ENCODE measurements around the gene CDC42EP3.

CDC42EP3 gene

GRCh38 chr2:37683921-37684780 lies 12.7 kb upstream of the CDC42EP3 start:
- DNase-seq (ENCODE audit: low read depth in 2 of 2): no peak

- no peak for DNase-seq (ENCODE audit: low read depth in 2 of 2)
These were observed 11.8 kb upstream of the CDC42EP3 start for GRCh38 chr2:37683241-37683640.

- no peak for DNase-seq (ENCODE audit: low read depth in 2 of 2)
These were observed 11.0 kb upstream of the CDC42EP3 start for GRCh38 chr2:37682473-37682872.

GRCh38 chr2:37681587-37681986 lies 10.1 kb upstream of the CDC42EP3 start:
- DNase-seq (ENCODE audit: low read depth in 2 of 2): no peak

GRCh38 chr2:37679072-37679695 lies 7.7 kb upstream of the CDC42EP3 start:
- no peak for DNase-seq (ENCODE audit: low read depth in 2 of 2)

- DNase-seq (ENCODE audit: low read depth in 2 of 2): no peak
These were observed 4.8 kb upstream of the CDC42EP3 start for GRCh38 chr2:37676274-37676673.

- no peak for DNase-seq (ENCODE audit: low read depth in 2 of 2)
These were observed 3.5 kb upstream of the CDC42EP3 start for GRCh38 chr2:37674946-37675345.

GRCh38 chr2:37672870-37673184 lies 1.4 kb upstream of the CDC42EP3 start:
- DNase-seq (ENCODE audit: low read depth in 2 of 2): no peak

GRCh38 chr2:37672104-37672869 lies 845 bp upstream of the CDC42EP3 start:
- peak in 1 of 2 donors; percentile 53 for DNase-seq (ENCODE audit: low read depth in 2 of 2)

GRCh38 chr2:37671816-37672103 lies 318 bp upstream of the CDC42EP3 start:
- DNase-seq (ENCODE audit: low read depth in 2 of 2): no peak

- no peak for DNase-seq (ENCODE audit: low read depth in 2 of 2)
These were observed 949 bp downstream of the CDC42EP3 start for GRCh38 chr2:37670378-37671008.

GRCh38 chr2:37669446-37669845 lies 2.0 kb downstream of the CDC42EP3 start:
- no peak for DNase-seq (ENCODE audit: low read depth in 2 of 2)

- no peak for DNase-seq (ENCODE audit: low read depth in 2 of 2)
These were observed 3.7 kb downstream of the CDC42EP3 start for GRCh38 chr2:37667704-37668103.

- DNase-seq (ENCODE audit: low read depth in 2 of 2): no peak
These were observed 4.7 kb downstream of the CDC42EP3 start for GRCh38 chr2:37666772-37667171.

GRCh38 chr2:37665604-37666362 lies 5.7 kb downstream of the CDC42EP3 start:
- no peak for DNase-seq (ENCODE audit: low read depth in 2 of 2)

GRCh38 chr2:37665043-37665442 lies 6.4 kb downstream of the CDC42EP3 start:
- DNase-seq (ENCODE audit: low read depth in 2 of 2): no peak

GRCh38 chr2:37664231-37664643 lies 7.2 kb downstream of the CDC42EP3 start:
- DNase-seq (ENCODE audit: low read depth in 2 of 2): no peak

GRCh38 chr2:37663390-37663789 lies 8.1 kb downstream of the CDC42EP3 start:
- no peak for DNase-seq (ENCODE audit: low read depth in 2 of 2)

- no peak for DNase-seq (ENCODE audit: low read depth in 2 of 2)
These were observed 11.7 kb downstream of the CDC42EP3 start for GRCh38 chr2:37659723-37660122.

- no peak for DNase-seq (ENCODE audit: low read depth in 2 of 2)
These were observed 12.8 kb downstream of the CDC42EP3 start for GRCh38 chr2:37658682-37659081.

- no peak for DNase-seq (ENCODE audit: low read depth in 2 of 2)
These were observed 14.0 kb downstream of the CDC42EP3 start for GRCh38 chr2:37657471-37657870.
